NCI-H774 (cell line): ENCODE data around the gene EFEMP2.

Source experiments
- DNase-seq: peaks from one replicate; lab custom pipeline; 2025; lab: John Stamatoyannopoulos, UW

The EFEMP2 gene

GRCh38 chr11:65872586-65873317 lies at the start of gene EFEMP2:
EFEMP2 (minus strand) TSS chr11:65872800; CDS start chr11:65872354, 446 bp downstream.
- DNase-seq: no peak

- DNase-seq: no peak
Measured at GRCh38 chr11:65921876-65922275, 49.3 kb upstream of the EFEMP2 start.

GRCh38 chr11:65921033-65921555 lies 48.5 kb upstream of the EFEMP2 start:
- no peak for DNase-seq

GRCh38 chr11:65920372-65920802 lies 47.8 kb upstream of the EFEMP2 start:
- DNase-seq: no peak

- peak; percentile 12 for DNase-seq
Measured at GRCh38 chr11:65919573-65920371, 47.2 kb upstream of the EFEMP2 start.

- peak; percentile 98 for DNase-seq
Measured at GRCh38 chr11:65919141-65919572, 46.6 kb upstream of the EFEMP2 start, which contains the start of gene DRAP1. DRAP1 (plus strand) TSS chr11:65919426; CDS start chr11:65919502, 76 bp downstream.

- DNase-seq: peak; percentile 38
Measured at GRCh38 chr11:65918211-65919140, 45.9 kb upstream of the EFEMP2 start, which contains the start of gene C11orf68. C11orf68 (minus strand) TSS chr11:65919062; CDS start chr11:65919031, 31 bp downstream.

- no peak for DNase-seq
Measured at GRCh38 chr11:65917434-65918210, 45.0 kb upstream of the EFEMP2 start.

GRCh38 chr11:65917077-65917433 lies 44.5 kb upstream of the EFEMP2 start:
- DNase-seq: no peak

- DNase-seq: no peak
Measured at GRCh38 chr11:65916391-65916790, 43.8 kb upstream of the EFEMP2 start.

GRCh38 chr11:65915821-65916251 lies 43.2 kb upstream of the EFEMP2 start:
- DNase-seq: no peak

GRCh38 chr11:65915101-65915820 lies 42.7 kb upstream of the EFEMP2 start:
- no peak for DNase-seq

GRCh38 chr11:65912845-65913244 lies 40.2 kb upstream of the EFEMP2 start:
- no peak for DNase-seq

GRCh38 chr11:65911682-65912568 lies 39.3 kb upstream of the EFEMP2 start:
- DNase-seq: peak; percentile 35

- no peak for DNase-seq
Measured at GRCh38 chr11:65907878-65908277, 35.3 kb upstream of the EFEMP2 start.

- no peak for DNase-seq
Measured at GRCh38 chr11:65906602-65907001, 34.0 kb upstream of the EFEMP2 start.

- no peak for DNase-seq
Measured at GRCh38 chr11:65903715-65904114, 31.1 kb upstream of the EFEMP2 start.

- no peak for DNase-seq
Measured at GRCh38 chr11:65903068-65903481, 30.5 kb upstream of the EFEMP2 start.

- no peak for DNase-seq
Measured at GRCh38 chr11:65900899-65901180, 28.2 kb upstream of the EFEMP2 start.
